ENCODE results near the gene POLE. TPM values are rescaled to one million over a fixed set of nuclear protein-coding genes. Genes with fewer than 3 reads are reported as not detected.

Gene POLE
- total RNA-seq, 2 donors from 2014 or later = 12.5 to 36.9 TPM

DNA sequence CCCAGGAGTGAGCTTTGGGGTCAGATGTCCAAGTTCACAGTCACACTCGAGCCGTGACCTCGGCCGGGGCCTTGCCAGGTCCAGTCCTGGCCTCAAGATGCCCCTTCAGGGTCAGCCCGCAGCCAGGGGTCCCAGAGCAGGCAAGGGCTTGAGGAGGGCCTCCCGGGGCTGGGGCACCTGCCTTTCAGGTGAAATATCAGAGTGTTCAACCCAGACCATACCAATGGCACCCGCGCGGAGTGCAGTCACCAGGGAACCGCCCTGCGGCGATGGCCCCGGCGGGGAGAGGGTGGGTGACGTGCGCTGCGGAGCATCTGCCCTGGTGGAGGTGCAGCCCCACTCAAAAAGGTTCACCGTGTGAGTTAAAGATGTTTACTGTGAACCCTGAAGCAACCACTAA is 93.6 kb downstream of the POLE start:
- WGBS, 2 donors = 65 to 83% methylated on average over 11 to 16 of the region's 18 CpGs
- DNase-seq (no peak), ATAC-seq (no peak)
- peaks cover 0 to 10% of the 10 kb centered on the region in 2 donors for H3K27me3 ChIP-seq
- H3K27ac ChIP-seq = no peak overlapping the region
- H3K4me1 ChIP-seq = peaks cover 12% of the 10 kb centered on the region
- no peak overlapping the region for H3K4me3 ChIP-seq
- TF ChIP-seq CTCF (IDR thresholded peaks at IDR 0.05) = no peak
- no peak for TF ChIP-seq POLR2A (IDR thresholded peaks at IDR 0.05)
- H3K9me3 ChIP-seq = peaks cover 0 to 4% (median 0%) of the 10 kb centered on the region in 3 donors
- intact Hi-C loops (cut with DNase I) = no loop called here
- no peaks in the 10 kb centered on the region for H3K36me3 ChIP-seq (replicated peaks in 1 of 2; ENCODE audit: insufficient read depth in 1 of 2, low read depth in 2 of 2)

DNA sequence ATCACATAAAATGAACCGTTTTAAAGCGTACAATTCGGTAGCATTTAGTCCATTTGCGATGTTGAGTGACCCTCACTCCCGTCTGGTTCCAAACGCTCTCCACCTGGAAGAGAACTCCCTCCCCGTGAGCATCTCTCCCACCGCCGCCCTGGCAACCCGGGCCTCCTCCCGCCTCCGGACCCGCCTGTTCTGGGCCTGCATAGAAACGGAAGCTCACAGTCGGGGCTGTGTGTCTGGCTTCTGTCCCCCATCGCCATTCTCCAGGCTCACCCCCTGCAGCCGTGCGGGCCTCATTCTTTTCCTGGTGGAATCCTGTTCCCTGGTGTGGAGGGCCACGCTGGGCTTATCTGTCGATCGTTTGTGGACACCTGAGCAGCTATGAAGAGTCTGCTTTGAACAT is 94.1 kb downstream of the POLE start:
- H3K4me1 ChIP-seq = peaks cover 12% of the 10 kb centered on the region
- intact Hi-C loops (cut with DNase I) = no loop called here
- no peak overlapping the region for H3K4me3 ChIP-seq
- 72 to 80% methylated on average over 20 to 21 of the region's 21 CpGs for WGBS, 2 donors
- peaks cover 0 to 10% of the 10 kb centered on the region in 2 donors for H3K27me3 ChIP-seq
- DNase-seq (no peak), ATAC-seq (no peak)
- peaks cover 0 to 4% (median 0%) of the 10 kb centered on the region in 3 donors for H3K9me3 ChIP-seq
- TF ChIP-seq CTCF (IDR thresholded peaks at IDR 0.05) = no peak
- TF ChIP-seq POLR2A (IDR thresholded peaks at IDR 0.05) = no peak
- H3K27ac ChIP-seq = no peak overlapping the region
- no peaks in the 10 kb centered on the region for H3K36me3 ChIP-seq (replicated peaks in 1 of 2; ENCODE audit: insufficient read depth in 1 of 2, low read depth in 2 of 2)

GRCh38 chr12:132592282-132592970 is 94.7 kb downstream of the POLE start:
- Histone ChIP-seq H3K36me3 (replicated peaks in 1 of 2; ENCODE audit: insufficient read depth in 1 of 2, low read depth in 2 of 2) (no peaks in the 10 kb centered on the region), H3K4me3 (no peak overlapping the region), H3K4me1 (peaks cover 7% of the 10 kb centered on the region), H3K9me3 (peaks cover 0 to 4% (median 0%) of the 10 kb centered on the region in 3 donors), H3K27ac (no peak overlapping the region), H3K27me3 (peaks cover 0 to 7% of the 10 kb centered on the region in 2 donors)
- intact Hi-C loops (cut with DNase I) = no loop called here
- TF ChIP-seq POLR2A (IDR thresholded peaks at IDR 0.05) (no peak), CTCF (IDR thresholded peaks at IDR 0.05) (no peak)
- no peak for ATAC-seq
- DNase-seq = no peak
- 85 to 86% methylated on average over 21 to 38 of the region's 38 CpGs for WGBS, 2 donors

- peaks cover 7% of the 10 kb centered on the region for H3K4me1 ChIP-seq
- H3K27me3 ChIP-seq = no peaks in the 10 kb centered on the region
- H3K36me3 ChIP-seq (replicated peaks in 1 of 2; ENCODE audit: insufficient read depth in 1 of 2, low read depth in 2 of 2) = no peaks in the 10 kb centered on the region
- intact Hi-C loops (cut with DNase I) = no loop called here
- H3K4me3 ChIP-seq = no peak overlapping the region
- 91% methylated on average over 44 to 45 of the region's 45 CpGs for WGBS, 2 donors
- peaks cover 0 to 4% (median 0%) of the 10 kb centered on the region in 3 donors for H3K9me3 ChIP-seq
- no peak overlapping the region for H3K27ac ChIP-seq
- no peak for ATAC-seq
- no peak for DNase-seq
- TF ChIP-seq CTCF (IDR thresholded peaks at IDR 0.05) (no peak), POLR2A (IDR thresholded peaks at IDR 0.05) (no peak)
These were observed 95.8 kb downstream of the POLE start for GRCh38 chr12:132591107-132591935.

Measured in body of pancreas (tissue), 4 donors.